Endothelial cell of umbilical vein (primary cell): ENCODE results near the gene TOMM20L. TPM values are rescaled to one million over a fixed set of nuclear protein-coding genes. Genes with fewer than 3 reads are reported as not detected.

ENCODE experiments used
- BruUV-seq: library from RNA; stranded (reverse); fragments of 400-500 nt; replicated peaks from 2 replicates; lab custom pipeline; 2021; lab: Mats Ljungman, UMichigan
- CTCF ChIA-PET: fragments of 300-600, 350-600 bp; sonication (Branson Sonifier 250); formaldehyde crosslinking; loops from one replicate; lab custom pipeline; 2021; ENCODE audit warnings: antibody characterized with exemption, inconsistent platforms; lab: Charles Lee
- POLR2A ChIA-PET: fragments of 300-600, 350-600 bp; sonication (Branson Sonifier 250); formaldehyde crosslinking; loops from one replicate; lab custom pipeline; 2021; ENCODE audit warnings: antibody characterized with exemption, inconsistent platforms; lab: Charles Lee
- DNase-seq: peaks from one replicate; pipeline ENCODE4 v3.0.0-alpha.2; 2011; ENCODE audit warnings: low read depth, low spot score
- FAIRE-seq: peaks from 2 replicates; lab custom pipeline; 2011; peaks lifted over from hg19 to GRCh38; lab: Jason Lieb, UNC
- H2AFZ ChIP-seq: 2 replicates; pipeline ENCODE4 v1.6.0; 2012; ENCODE audit warnings: low read depth, low read length, control low read depth, inconsistent platforms
- H3K27ac ChIP-seq: 2 replicates; pipeline ENCODE4 v1.5.1; 2011; ENCODE audit warnings: low read depth, mild to moderate bottlenecking, control low read depth, low read length, moderate library complexity; ENCODE audit not compliant: insufficient read depth
- H3K27me3 ChIP-seq, 2 experiments: 2 replicates each; pipeline versions ENCODE4 v1.6.0 to v1.6.1; 2011; ENCODE audit warnings: low read length in 2 of 2, mixed read lengths in 1 of 2; ENCODE audit not compliant: control insufficient read depth in 2 of 2, insufficient read depth in 2 of 2
- H3K36me3 ChIP-seq, 2 experiments: 2 replicates in 1 of 2; 3 replicates in 1 of 2; pipeline ENCODE4 v1.5.1; 2011; ENCODE audit warnings: low read length in 2 of 2, mild to moderate bottlenecking in 1 of 2, moderate library complexity in 1 of 2; ENCODE audit not compliant: control insufficient read depth in 2 of 2, insufficient read depth in 2 of 2; ENCODE audit errors: extremely low read depth in 1 of 2
- H3K4me1 ChIP-seq: 3 replicates; pipeline ENCODE4 v1.5.1; 2011; ENCODE audit warnings: mild to moderate bottlenecking, low read length; ENCODE audit not compliant: control insufficient read depth, insufficient read depth; ENCODE audit errors: extremely low read depth
- H3K4me2 ChIP-seq: 2 replicates; pipeline ENCODE4 v1.6.1; 2011; ENCODE audit warnings: low read length, control low read depth, mixed read lengths; ENCODE audit not compliant: insufficient read depth
- H3K4me3 ChIP-seq, 3 experiments: fragments of 200-600 bp in 1 of 3; sonication (generic), shearing (Covaris generic) in 1 of 3; replicated peaks in 1 of 3; 2 replicates each; pipeline ENCODE4 v1.5.1; 2011 to 2016; ENCODE audit warnings: control low read depth in 3 of 3, low read length in 3 of 3, mild to moderate bottlenecking in 2 of 3, inconsistent platforms in 1 of 3, low read depth in 1 of 3, moderate library complexity in 1 of 3; ENCODE audit not compliant: insufficient read depth in 1 of 3
- H3K79me2 ChIP-seq: 2 replicates; pipeline ENCODE4 v1.6.0; 2012; ENCODE audit warnings: low read length, inconsistent platforms; ENCODE audit not compliant: control insufficient read depth, insufficient read depth
- H3K9ac ChIP-seq: replicated peaks from 2 replicates; pipeline ENCODE3; 2011; ENCODE audit warnings: low read length, control low read depth; ENCODE audit not compliant: insufficient read depth; ENCODE audit errors: extremely low read depth
- H3K9me1 ChIP-seq: replicated peaks from 3 replicates; pipeline ENCODE4 v1.6.0; 2011; ENCODE audit warnings: mild to moderate bottlenecking, low read length; ENCODE audit not compliant: control insufficient read depth, insufficient read depth; ENCODE audit errors: extremely low read depth
- H3K9me3 ChIP-seq: replicated peaks from 2 replicates; pipeline ENCODE4 v1.5.1; 2012; ENCODE audit warnings: low read length, inconsistent platforms; ENCODE audit not compliant: control insufficient read depth, insufficient read depth
- H4K20me1 ChIP-seq: replicated peaks from 2 replicates; pipeline ENCODE3; 2011; ENCODE audit warnings: mild to moderate bottlenecking, low read length; ENCODE audit not compliant: control insufficient read depth, insufficient read depth; ENCODE audit errors: extremely low read depth
- CTCF ChIP-seq, 2 donors: IDR thresholded peaks; 1 replicate in 1 of 2; 2 replicates in 1 of 2; pipeline ENCODE4 v1.5.1; 2011; ENCODE audit warnings: low read length in 2 of 2, mild to moderate bottlenecking in 2 of 2, moderate library complexity in 2 of 2, control low read depth in 1 of 2, inconsistent platforms in 1 of 2, low read depth in 1 of 2; ENCODE audit not compliant: insufficient read depth in 1 of 2; ENCODE audit errors: extremely low read depth in 1 of 2
- EZH2 ChIP-seq: IDR thresholded peaks from 2 replicates; pipeline ENCODE4 v1.6.1; 2012; ENCODE audit warnings: borderline replicate concordance, low read depth, mild to moderate bottlenecking, moderate library complexity, low read length, inconsistent platforms; ENCODE audit not compliant: severe bottlenecking
- FOS ChIP-seq: IDR thresholded peaks from 2 replicates; pipeline ENCODE4 v1.6.1; 2011; ENCODE audit warnings: mild to moderate bottlenecking, low read length, moderate library complexity, borderline replicate concordance; ENCODE audit not compliant: insufficient read depth
- MAX ChIP-seq: IDR thresholded peaks from 2 replicates; pipeline ENCODE4 v1.6.1; 2011; ENCODE audit not compliant: insufficient read depth, insufficient read length
- MYC ChIP-seq: IDR thresholded peaks from one replicate; pipeline ENCODE4 v1.6.1; 2011; ENCODE audit warnings: mild to moderate bottlenecking, low read depth, low read length
- dilution Hi-C: fragments of 300-500 bp; cut with MboI; formaldehyde crosslinking; loops from one replicate; pipeline ENCODE4 v1.15.0; 2019; ENCODE audit warnings: low sequenced_read_pairs; ENCODE audit not compliant: extremely low pct_ligation_motif_present
- intact Hi-C: fragments of 100-400 bp; cut with micrococcal nuclease; formaldehyde crosslinking; loops from one replicate; pipeline ENCODE4 v1.10.0; 2022
- polyA plus RNA-seq, 4 experiments: library from polyadenylated mRNA; depleted of rRNA in 3 of 4; stranded (reverse) in 3 of 4; unstranded in 1 of 4; fragments of >200 nt; gene quantifications; 2 replicates each; pipeline versions ENCODE4 v1.2.1 to v1.2.3, GENCODE V29; 2011 to 2012; ENCODE audit warnings: missing spikeins in 1 of 4
- total RNA-seq: library from RNA; stranded (reverse); gene quantifications from 2 replicates; pipeline ENCODE4 v1.2.3, GENCODE V29; 2021

The TOMM20L gene
- total and polyA plus RNA-seq, 2 donors (not counting 3 experiments of a cell fraction or from before 2014, with no cell fraction given), result not detected

GRCh38 chr14:58428118-58428683 lies 32.5 kb downstream of the TOMM20L start:
- Histone ChIP-seq H3K9me1 (no peaks in the 10 kb centered on the region), H3K4me3 (peak overlapping the region; percentile 72 to 96 (median 85)), H3K9ac (peak overlapping the region; percentile 98), H3K27ac (peak overlapping the region; percentile 95), H3K27me3 (no peaks in the 10 kb centered on the region), H3K4me2 (peak overlapping the region; percentile 96), H3K79me2 (peaks cover 45% of the 10 kb centered on the region), H3K4me1 (peaks cover 21% of the 10 kb centered on the region), H4K20me1 (no peaks in the 10 kb centered on the region), H3K9me3 (no peaks in the 10 kb centered on the region), H2AFZ (peak overlapping the region; percentile 76), H3K36me3 (peaks cover 0 to 2% of the 10 kb centered on the region in 2 experiments)
- dilution Hi-C loops (no loop called here), intact Hi-C loops (loop anchor here (5.0 kb wide), 1 partner anchor 1161 kb away; the partner anchor contains the start of genes AP5M1 and EXOC5)
- TF ChIP-seq CTCF (IDR thresholded peaks at IDR 0.05; ENCODE audit: extremely low read depth in 1 of 2, insufficient read depth in 1 of 2, low read depth in 1 of 2, low read length in 2 of 2) (no peak), MAX (peak; percentile 25), EZH2 (no peak)
- FAIRE-seq, result peak; percentile 78
- no TSS peak for BruUV-seq
- CTCF ChIA-PET, result interaction anchor here (0.9 to 2.7 kb wide), 3 partner anchors 33 to 627 kb away, joined by 3 to 9 read pairs (median 3); partner anchors contain the start of gene TOMM20L
- DNase-seq, result peak; percentile 73
- POLR2A ChIA-PET, result no interaction called here

- H3K27ac ChIP-seq, result no peak overlapping the region
- no peak overlapping the region for H2AFZ ChIP-seq
- FAIRE-seq, result no peak
- no peaks in the 10 kb centered on the region for H3K27me3 ChIP-seq
- peak; percentile 4 for DNase-seq
- TF ChIP-seq FOS, result peak; percentile 8
- no peak for TF ChIP-seq MYC
- H3K9ac ChIP-seq, result no peak overlapping the region
- H3K9me3 ChIP-seq, result no peaks in the 10 kb centered on the region
- H3K9me1 ChIP-seq, result no peaks in the 10 kb centered on the region
- peaks cover 34% of the 10 kb centered on the region for H3K79me2 ChIP-seq
- peaks cover 21% of the 10 kb centered on the region for H3K4me1 ChIP-seq
- CTCF ChIA-PET, result interaction anchor here (0.9 kb wide), 1 partner anchor 43 kb away, joined by 3 read pairs; no protein-coding TSS in a partner anchor
- POLR2A ChIA-PET, result no interaction called here
- H3K36me3 ChIP-seq, result peaks cover 0 to 6% of the 10 kb centered on the region in 2 experiments
- dilution Hi-C loops (no loop called here), intact Hi-C loops (no loop called here)
- H4K20me1 ChIP-seq, result no peaks in the 10 kb centered on the region
- H3K4me2 ChIP-seq, result no peak overlapping the region
- H3K4me3 ChIP-seq, result no peak overlapping the region
- BruUV-seq, result no TSS peak
These were observed 34.4 kb downstream of the TOMM20L start for GRCh38 chr14:58430156-58430555.
